ENCODE measurements around the gene FLVCR1. TPM values are rescaled to one million over a fixed set of nuclear protein-coding genes. Genes with fewer than 3 reads are reported as not detected.

Gene FLVCR1
- total and polyA plus RNA-seq, 9 of the 15 experiments (the other 6 are each of a cell fraction or from before 2014, with no cell fraction given) = 5.2 to 18.0 (median 12.5) TPM

DNA sequence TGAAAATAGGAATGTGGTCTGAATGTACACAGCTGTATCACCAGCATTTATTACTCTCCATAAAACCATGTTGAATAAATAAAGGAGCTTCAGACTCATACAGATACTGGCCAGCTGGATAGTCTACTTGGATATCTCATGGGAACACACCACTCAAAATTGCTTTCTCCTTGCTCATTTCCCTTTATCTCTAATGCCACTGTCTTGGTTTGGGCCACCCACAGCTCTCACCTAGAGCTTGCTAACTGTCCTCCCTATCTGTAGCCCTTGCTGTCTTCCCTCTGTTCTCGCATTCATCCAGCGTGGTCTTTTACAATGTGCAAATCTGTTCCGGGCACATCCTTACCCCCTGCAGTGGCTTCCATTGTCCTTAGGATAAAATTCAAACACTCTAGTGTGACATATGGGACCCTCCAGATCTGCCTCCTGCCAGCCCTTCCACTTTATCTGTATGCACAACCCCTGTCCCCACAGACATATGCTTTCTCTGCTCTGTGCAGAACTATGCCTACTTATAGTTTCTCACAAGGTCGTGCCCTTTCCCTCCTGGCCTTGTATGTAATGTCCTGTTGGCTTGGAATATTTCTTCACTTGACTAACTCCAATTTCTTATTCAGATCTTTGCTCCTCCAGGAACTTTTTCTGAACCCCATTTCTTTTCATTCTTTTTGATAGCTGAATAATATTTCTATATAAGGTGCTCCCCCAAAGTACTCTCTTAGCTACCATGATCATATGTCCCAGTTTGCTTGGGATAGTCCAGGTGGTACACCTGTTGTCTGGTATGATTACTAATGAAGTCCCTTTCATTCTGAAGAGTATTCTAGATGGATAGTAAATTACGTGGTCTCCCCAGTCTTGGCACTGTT, 2.9 kb downstream of the FLVCR1 start (continued):
- TF ChIP-seq UBTF (IDR thresholded peaks at IDR 0.05; ENCODE audit: borderline replicate concordance in 1 of 2, low read depth in 2 of 2, low read length in 2 of 2) (no peak), ZNF354B (CRISPR knock-in tag; IDR thresholded peaks at IDR 0.05) (no peak), ZNF175 (CRISPR knock-in tag; IDR thresholded peaks at IDR 0.05; ENCODE audit: low read depth) (peak; percentile 58; the same call in 1 of the 2 replicates), TEAD4 (IDR thresholded peaks at IDR 0.05; ENCODE audit: low read length) (peak; percentile 99), TEAD4 (CRISPR knock-in tag; IDR thresholded peaks at IDR 0.05; ENCODE audit: borderline replicate concordance) (no peak), CEBPB (tag; IDR thresholded peaks at IDR 0.05) (no peak), ZKSCAN3 (CRISPR knock-in tag; IDR thresholded peaks at IDR 0.05) (no peak), BMI1 (IDR thresholded peaks at IDR 0.05; ENCODE audit: low read length) (no peak), LARP7 (IDR thresholded peaks at IDR 0.05) (no peak), KLF10 (CRISPR knock-in tag; IDR thresholded peaks at IDR 0.05) (no peak), ZNF830 (CRISPR knock-in tag; IDR thresholded peaks at IDR 0.05) (no peak), NFIC (IDR thresholded peaks at IDR 0.05) (peak; percentile 96), ZZZ3 (IDR thresholded peaks at IDR 0.05) (no peak), CXXC5 (CRISPR knock-in tag; IDR thresholded peaks at IDR 0.05) (peak; percentile 73), STAT5B (CRISPR knock-in tag; IDR thresholded peaks at IDR 0.05) (no peak), MECOM (CRISPR knock-in tag; IDR thresholded peaks at IDR 0.05) (peak; percentile 97), HOMEZ (CRISPR knock-in tag; IDR thresholded peaks at IDR 0.05) (no peak), KDM4B (IDR thresholded peaks at IDR 0.05; ENCODE audit: borderline replicate concordance in 2 of 2, low read depth in 1 of 2) (no peak)
- TF ChIP-seq, protein P1, sequence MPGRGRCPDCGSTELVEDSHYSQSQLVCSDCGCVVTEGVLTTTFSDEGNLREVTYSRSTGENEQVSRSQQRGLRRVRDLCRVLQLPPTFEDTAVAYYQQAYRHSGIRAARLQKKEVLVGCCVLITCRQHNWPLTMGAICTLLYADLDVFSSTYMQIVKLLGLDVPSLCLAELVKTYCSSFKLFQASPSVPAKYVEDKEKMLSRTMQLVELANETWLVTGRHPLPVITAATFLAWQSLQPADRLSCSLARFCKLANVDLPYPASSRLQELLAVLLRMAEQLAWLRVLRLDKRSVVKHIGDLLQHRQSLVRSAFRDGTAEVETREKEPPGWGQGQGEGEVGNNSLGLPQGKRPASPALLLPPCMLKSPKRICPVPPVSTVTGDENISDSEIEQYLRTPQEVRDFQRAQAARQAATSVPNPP (IDR thresholded peaks at IDR 0.05; ENCODE audit: borderline replicate concordance, insufficient read depth, insufficient read length) = no peak
- TF ChIP-seq, protein P2, sequence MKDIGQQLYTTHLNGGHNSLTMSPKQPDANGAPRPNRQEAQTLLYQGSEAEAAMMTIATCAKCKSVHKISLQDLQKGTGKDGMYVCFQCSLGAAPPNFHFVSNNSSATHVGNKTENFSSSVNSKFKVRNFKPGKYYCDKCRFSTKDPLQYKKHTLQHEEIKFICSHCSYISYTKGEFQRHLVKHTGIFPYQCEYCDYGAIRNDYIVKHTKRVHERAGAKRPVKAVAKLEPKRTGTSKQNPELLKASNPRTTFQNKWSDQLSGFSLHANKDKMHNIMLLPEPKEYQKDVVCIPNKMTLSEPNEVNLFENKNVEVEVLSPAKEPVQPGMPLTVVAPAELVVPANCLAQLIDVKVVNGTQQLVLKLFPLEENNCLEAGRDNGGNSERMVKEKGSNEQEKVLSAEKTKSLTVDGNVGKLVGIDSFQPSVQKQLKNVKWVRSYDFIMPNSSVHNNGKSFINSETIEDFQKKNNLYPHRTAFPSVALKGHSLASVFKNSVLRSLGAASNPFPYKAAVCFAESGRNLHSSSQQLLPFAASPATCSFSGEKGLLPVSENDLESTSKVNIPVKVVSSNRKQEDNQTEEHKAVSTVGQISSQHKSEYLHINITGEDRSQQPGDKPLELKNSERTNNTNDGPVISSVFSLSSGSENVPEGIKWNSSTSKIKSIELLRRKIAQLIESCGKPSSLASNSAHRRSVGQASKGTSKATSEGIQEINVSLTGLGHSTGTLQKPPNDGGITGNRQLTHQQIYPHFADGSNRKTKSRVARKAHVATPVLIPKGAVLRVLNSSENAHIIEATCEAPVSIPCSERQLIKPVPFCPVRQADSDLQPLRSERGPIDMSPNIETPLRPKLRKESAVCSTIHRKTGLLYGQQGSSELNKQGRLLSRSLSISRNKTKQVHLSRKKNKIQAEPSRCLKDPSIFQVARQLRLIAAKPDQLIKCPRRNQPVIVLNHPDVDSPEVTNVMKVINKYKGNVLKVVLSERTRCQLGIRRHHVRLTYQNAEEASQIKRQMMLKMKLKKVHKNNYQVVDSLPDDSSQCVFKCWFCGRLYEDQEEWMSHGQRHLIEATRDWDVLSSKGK (CRISPR knock-in tag; IDR thresholded peaks at IDR 0.05) = no peak
